HEK293T (cell line): Measurements from ENCODE around the gene CDC25A.

Experiments
- CTCF ChIA-PET: fragments of 350-600 bp; formaldehyde crosslinking; extraction: SDS; loops from one replicate; lab custom pipeline; 2021; ENCODE audit warnings: antibody characterized with exemption, inconsistent platforms; lab: Yijun Ruan, JAX
- POLR2A ChIA-PET: fragments of 350-600 bp; formaldehyde crosslinking; extraction: SDS; loops from one replicate; lab custom pipeline; 2020; ENCODE audit warnings: antibody characterized with exemption, inconsistent platforms; lab: Yijun Ruan, JAX
- DNase-seq: peaks from one replicate; pipeline ENCODE4 v3.0.0; 2012; ENCODE audit warnings: mixed read lengths; ENCODE audit errors: extremely low spot score
- ARNT ChIP-seq: fragments of 450-650 bp; IDR thresholded peaks from 2 replicates; pipeline ENCODE4 v1.6.1; 2017; ENCODE audit warnings: mild to moderate bottlenecking
- BHLHE40 ChIP-seq: fragments of 450-650 bp; IDR thresholded peaks from 2 replicates; pipeline ENCODE4 v1.6.1; 2016; ENCODE audit warnings: mild to moderate bottlenecking, moderate library complexity, borderline replicate concordance
- CTBP1 ChIP-seq: fragments of 450-650 bp; IDR thresholded peaks from 2 replicates; pipeline ENCODE4 v1.6.1; 2016; ENCODE audit warnings: borderline replicate concordance
- ELF4 ChIP-seq: fragments of 450-650 bp; IDR thresholded peaks from 2 replicates; pipeline ENCODE4 v1.6.1; 2017; ENCODE audit warnings: antibody characterized with exemption
- FOXA1 ChIP-seq: fragments of 450-650 bp; IDR thresholded peaks from 2 replicates; pipeline ENCODE4 v1.6.1; 2016; ENCODE audit warnings: mild to moderate bottlenecking
- FOXK2 ChIP-seq: fragments of 450-650 bp; IDR thresholded peaks from 2 replicates; pipeline ENCODE4 v1.6.1; 2016; ENCODE audit warnings: mild to moderate bottlenecking
- FOXM1 ChIP-seq: fragments of 450-650 bp; IDR thresholded peaks from 2 replicates; pipeline ENCODE4 v1.6.1; 2017; ENCODE audit warnings: mild to moderate bottlenecking, borderline replicate concordance
- HDGF ChIP-seq: fragments of 450-650 bp; IDR thresholded peaks from 2 replicates; pipeline ENCODE4 v1.6.1; 2017; ENCODE audit warnings: antibody characterized with exemption, borderline replicate concordance
- L3MBTL2 ChIP-seq: fragments of 450-650 bp; conservative IDR thresholded peaks from 2 replicates; pipeline ENCODE4 v1.6.1; 2016; ENCODE audit warnings: mild to moderate bottlenecking
- LEF1 ChIP-seq: fragments of 450-650 bp; IDR thresholded peaks from 2 replicates; pipeline ENCODE4 v1.6.1; 2017; ENCODE audit warnings: mild to moderate bottlenecking, borderline replicate concordance
- NFRKB ChIP-seq: fragments of 450-650 bp; IDR thresholded peaks from 2 replicates; pipeline ENCODE4 v1.6.1; 2016; ENCODE audit warnings: mild to moderate bottlenecking, moderate library complexity
- PKNOX1 ChIP-seq: fragments of 450-650 bp; IDR thresholded peaks from 2 replicates; pipeline ENCODE4 v1.6.1; 2016
- SP1 ChIP-seq: fragments of 450-650 bp; IDR thresholded peaks from 2 replicates; pipeline ENCODE4 v1.6.1; 2017
- SUZ12 ChIP-seq: fragments of 450-650 bp; IDR thresholded peaks from 2 replicates; pipeline ENCODE4 v1.6.1; 2016; ENCODE audit warnings: mild to moderate bottlenecking
- TARDBP ChIP-seq: fragments of 450-650 bp; IDR thresholded peaks from 2 replicates; pipeline ENCODE4 v1.6.1; 2016
- ZNF384 ChIP-seq: fragments of 450-650 bp; IDR thresholded peaks from 2 replicates; pipeline ENCODE4 v1.6.1; 2016

Gene CDC25A

GRCh38 chr3:48155122-48155521 is 33.1 kb downstream of the CDC25A start:
- ChIA-PET CTCF (interaction anchor here (1.1 kb wide), 1 partner anchor 318 kb away, joined by 3 read pairs; no protein-coding TSS in a partner anchor), POLR2A (interaction anchor here (1.6 kb wide), 1 partner anchor 67 kb away, joined by 4 read pairs; no protein-coding TSS in a partner anchor)
- no peak for DNase-seq
- TF ChIP-seq HDGF (no peak), SP1 (no peak), TARDBP (no peak), ELF4 (no peak)

- POLR2A ChIA-PET, result interaction anchor here (1.1 to 3.0 kb wide), 3 partner anchors 37 to 303 kb away, joined by 3 to 11 read pairs (median 3); partner anchors contain the start of gene CDC25A
- CTCF ChIA-PET, result interaction anchor here (0.6 to 2.2 kb wide), 17 partner anchors 9 to 630 kb away, joined by 3 to 21 read pairs (median 4); no protein-coding TSS in a partner anchor
- TF ChIP-seq TARDBP (no peak), CTBP1 (no peak), ARNT (no peak), PKNOX1 (no peak), NFRKB (no peak), HDGF (no peak), FOXK2 (no peak), L3MBTL2 (no peak), BHLHE40 (no peak), ZNF384 (no peak), LEF1 (no peak)
- no peak for DNase-seq
Observed at GRCh38 chr3:48151807-48152427, 36.3 kb downstream of the CDC25A start.

- CTCF ChIA-PET, result interaction anchor here (0.6 to 2.2 kb wide), 21 partner anchors 9 to 629 kb away, joined by 3 to 21 read pairs (median 4); no protein-coding TSS in a partner anchor
- POLR2A ChIA-PET, result interaction anchor here (1.1 to 3.0 kb wide), 3 partner anchors 37 to 302 kb away, joined by 3 to 11 read pairs (median 3); partner anchors contain the start of gene CDC25A
- DNase-seq, result peak; percentile 83
- TF ChIP-seq ELF4 (no peak), FOXM1 (no peak), CTBP1 (no peak), FOXK2 (no peak), FOXA1 (no peak), SP1 (no peak), NFRKB (no peak), L3MBTL2 (no peak), TARDBP (no peak), HDGF (no peak), SUZ12 (no peak), BHLHE40 (no peak), LEF1 (no peak), ARNT (no peak)
Observed at GRCh38 chr3:48151058-48151806, 37.0 kb downstream of the CDC25A start.

GRCh38 chr3:48143992-48144391 is 44.2 kb downstream of the CDC25A start:
- no peak for DNase-seq
- CTCF ChIA-PET, result no interaction called here
- POLR2A ChIA-PET, result no interaction called here
- TF ChIP-seq TARDBP (no peak), FOXK2 (no peak), ELF4 (no peak), FOXM1 (no peak), SUZ12 (no peak), LEF1 (no peak)

- ChIA-PET CTCF (no interaction called here), POLR2A (no interaction called here)
- DNase-seq, result no peak
- TF ChIP-seq SP1 (no peak), PKNOX1 (no peak), CTBP1 (no peak), FOXK2 (no peak), FOXA1 (no peak), LEF1 (no peak), BHLHE40 (no peak), ELF4 (no peak)
Observed at GRCh38 chr3:48143567-48143966, 44.6 kb downstream of the CDC25A start.

GRCh38 chr3:48142316-48142870 is 45.8 kb downstream of the CDC25A start:
- CTCF ChIA-PET, result interaction anchor here (1.1 kb wide), 1 partner anchor 9 kb away, joined by 4 read pairs; no protein-coding TSS in a partner anchor
- DNase-seq, result no peak
- POLR2A ChIA-PET, result interaction anchor here (1.6 kb wide), 1 partner anchor 53 kb away, joined by 5 read pairs; no protein-coding TSS in a partner anchor
- TF ChIP-seq SP1 (no peak), SUZ12 (no peak), CTBP1 (no peak), BHLHE40 (no peak), ARNT (no peak), LEF1 (no peak), ELF4 (no peak), TARDBP (no peak), HDGF (no peak), FOXM1 (no peak), L3MBTL2 (no peak), FOXA1 (no peak), PKNOX1 (no peak), FOXK2 (no peak), NFRKB (no peak), ZNF384 (no peak)
